GM21576 (cell line): ENCODE measurements around the gene TRANK1.
"Not testable (repeated sequence)": the region's sequence is repeated elsewhere in the genome, so short reads cannot be mapped to it uniquely, and the experiment has no call there.

Experiments
- ATAC-seq: cut with Tn5 transposase; IDR thresholded peaks from one replicate; pipeline ENCODE4 v1.9.1; 2021; ENCODE audit warnings: mild to moderate bottlenecking, moderate library complexity; ENCODE audit not compliant: unreplicated experiment

The TRANK1 gene

GRCh38 chr3:36923523-36923943 lies 21.3 kb downstream of the TRANK1 start:
- no peak for ATAC-seq

- ATAC-seq, result no peak
Observed at GRCh38 chr3:36920884-36921567, 23.8 kb downstream of the TRANK1 start.

- no peak for ATAC-seq
Observed at GRCh38 chr3:36919439-36920160, 25.3 kb downstream of the TRANK1 start.

DNA sequence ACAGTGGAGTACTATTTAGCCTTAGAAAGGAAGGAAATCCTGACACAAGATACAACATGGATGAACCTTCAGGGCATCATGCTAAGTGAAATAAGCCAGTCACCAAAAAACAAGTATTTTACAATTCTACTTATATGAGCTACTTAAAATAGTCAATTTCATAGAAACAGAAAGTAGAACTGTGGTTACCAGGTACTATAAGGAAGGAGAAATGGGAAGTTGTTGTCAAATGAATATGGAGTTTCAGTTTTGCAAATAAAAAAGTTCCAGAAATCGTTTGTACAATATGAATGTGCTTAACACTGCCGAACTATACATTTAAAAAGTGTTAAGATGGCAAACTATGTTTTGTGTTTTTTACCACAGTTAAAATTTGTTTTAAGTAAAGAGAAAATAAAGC lies 26.8 kb downstream of the TRANK1 start:
- peak; percentile 97 for ATAC-seq

- peak; percentile 93 for ATAC-seq
Observed at GRCh38 chr3:36911990-36912804, 32.7 kb downstream of the TRANK1 start.

GRCh38 chr3:36909666-36910065 lies 35.2 kb downstream of the TRANK1 start:
- no peak for ATAC-seq

GRCh38 chr3:36909181-36909580 lies 35.7 kb downstream of the TRANK1 start:
- no peak for ATAC-seq

GRCh38 chr3:36908647-36909180 lies 36.1 kb downstream of the TRANK1 start:
- ATAC-seq, result no peak

- ATAC-seq, result no peak
Observed at GRCh38 chr3:36907911-36908646, 36.8 kb downstream of the TRANK1 start.

- no peak for ATAC-seq
Observed at GRCh38 chr3:36906504-36907149, 38.2 kb downstream of the TRANK1 start.

- ATAC-seq, result no peak
Observed at GRCh38 chr3:36905545-36905944, 39.3 kb downstream of the TRANK1 start.

- no peak for ATAC-seq
Observed at GRCh38 chr3:36904641-36905040, 40.2 kb downstream of the TRANK1 start.

DNA sequence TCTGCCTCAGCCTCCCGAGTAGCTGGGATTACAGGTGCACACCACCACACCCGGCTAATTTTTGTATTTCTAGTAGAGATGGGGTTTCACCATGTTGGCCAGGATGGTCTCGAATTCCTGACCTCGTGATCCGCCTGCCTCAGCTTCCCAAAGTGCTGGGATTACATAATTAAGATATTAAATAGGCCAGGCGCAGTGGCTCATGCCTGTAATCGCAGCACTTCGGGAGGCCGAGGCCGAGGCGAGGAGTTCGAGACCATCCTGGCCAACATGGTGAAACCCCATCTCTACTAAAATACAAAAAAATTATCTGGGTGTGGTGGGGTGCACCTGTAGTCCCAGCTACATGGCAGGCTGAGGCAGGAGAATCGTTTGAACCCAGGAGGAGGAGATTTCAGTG lies 40.8 kb downstream of the TRANK1 start:
- ATAC-seq, result not testable (repeated sequence)

- no peak for ATAC-seq
Observed at GRCh38 chr3:36903119-36903882, 41.6 kb downstream of the TRANK1 start.

- no peak for ATAC-seq
Observed at GRCh38 chr3:36901588-36901987, 43.3 kb downstream of the TRANK1 start.

DNA sequence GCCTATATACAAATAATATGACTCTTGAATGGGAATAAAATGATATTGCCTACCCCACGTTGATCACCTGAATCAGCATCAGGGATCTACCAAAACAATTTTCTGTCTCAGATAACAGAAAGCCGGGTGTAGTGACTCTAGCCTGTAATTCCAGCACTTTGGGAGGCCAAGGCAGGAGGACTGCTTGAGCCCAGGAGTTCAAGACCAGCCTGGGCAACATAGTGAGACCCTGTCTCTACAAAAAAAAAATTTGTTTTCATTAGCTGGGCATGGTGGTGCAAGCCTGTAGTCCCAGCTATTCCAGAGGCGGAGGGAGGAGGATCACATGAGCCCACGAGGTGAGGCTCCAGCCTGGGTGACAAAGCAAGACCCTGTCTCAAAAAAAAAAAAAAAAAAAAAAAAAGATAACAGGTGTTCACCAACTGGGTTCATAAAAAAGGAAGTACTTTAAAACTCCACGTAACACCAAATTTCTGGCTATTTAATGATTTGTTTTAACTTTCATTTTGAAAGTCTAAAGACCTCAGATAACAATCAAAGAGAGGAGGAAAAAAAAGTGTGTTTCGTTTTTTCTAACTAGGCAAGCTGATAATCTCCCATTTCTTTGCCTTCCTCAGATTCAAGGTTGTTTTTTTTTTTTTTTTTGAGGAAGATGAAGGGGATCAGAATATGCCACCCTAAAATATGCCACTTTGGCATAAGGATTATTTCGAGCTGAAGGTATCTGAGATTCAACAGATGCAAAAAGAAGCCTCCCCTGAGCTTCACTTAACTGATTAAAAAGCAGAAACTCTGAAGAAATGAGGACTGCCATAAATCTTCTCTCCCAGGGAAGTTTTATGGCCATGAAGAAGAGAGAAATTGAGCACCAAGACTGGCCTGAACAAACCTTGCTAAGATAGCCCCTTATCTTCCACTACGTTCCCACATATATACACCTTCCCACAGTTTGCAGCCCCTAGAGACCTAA lies 44.1 kb downstream of the TRANK1 start:
- ATAC-seq, result no peak

DNA sequence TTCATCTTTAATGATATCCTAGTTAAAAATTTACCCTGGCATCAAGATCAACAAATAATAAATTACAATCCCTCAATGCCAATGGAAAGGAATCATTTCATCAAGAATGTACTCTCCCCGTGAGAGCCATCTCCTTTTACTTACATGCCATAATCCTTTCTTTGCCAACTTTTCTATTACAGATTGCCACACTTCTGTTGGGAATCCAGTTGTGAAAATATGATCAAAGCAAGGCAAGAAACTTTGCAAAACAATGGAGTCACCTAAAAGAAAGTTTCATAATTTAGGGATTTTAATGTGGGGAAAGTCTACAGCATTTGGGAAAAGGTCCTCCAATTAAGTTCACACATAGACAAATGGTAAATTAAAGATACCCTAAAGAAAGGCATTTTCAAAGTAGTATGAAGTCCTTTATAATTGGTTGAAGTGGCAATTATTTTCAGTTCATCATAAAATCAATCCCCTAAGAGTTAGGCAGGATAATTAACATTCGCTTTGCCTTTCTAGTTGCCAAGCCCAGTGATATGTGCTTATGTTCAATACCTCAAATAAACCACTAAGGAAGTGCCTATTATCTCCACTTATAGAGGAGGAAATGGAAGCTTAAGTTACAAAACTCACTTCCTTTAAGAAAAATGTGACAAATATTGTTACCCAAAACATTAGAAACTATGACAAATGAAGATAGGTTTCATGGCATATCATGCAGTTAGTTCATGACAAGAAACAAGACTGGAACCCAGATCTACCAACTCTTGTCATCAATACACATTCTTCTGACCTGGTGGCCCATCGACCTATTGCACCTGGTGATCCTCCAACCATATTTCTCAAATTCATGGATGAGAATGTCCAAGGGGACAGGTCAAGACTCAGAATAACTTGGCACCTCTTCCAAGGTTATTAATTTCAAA lies 49.1 kb downstream of the TRANK1 start:
- no peak for ATAC-seq
